ENCODE data around the gene YBEY. TPM values are rescaled to one million over a fixed set of nuclear protein-coding genes. Genes with fewer than 3 reads are reported as not detected.

The YBEY gene
- total RNA-seq, 2 donors from 2014 or later = 19.6 to 23.3 TPM

GRCh38 chr21:46327711-46328110 is 41.6 kb downstream of the YBEY start:
- Mint-ChIP-seq H3K27me3 (ENCODE audit: insufficient read depth) (no peaks in the 10 kb centered on the region), H3K27ac (no peak overlapping the region), H3K36me3 (ENCODE audit: low read depth) (peaks cover 44% of the 10 kb centered on the region), H3K4me3 (no peak overlapping the region), H3K4me1 (peaks cover 10% of the 10 kb centered on the region), H3K9me3 (no peaks in the 10 kb centered on the region)
- no peaks in the 10 kb centered on the region for H3K9me3 ChIP-seq (ENCODE audit: control insufficient read depth, low read length)
- H3K27me3 ChIP-seq (ENCODE audit: control insufficient read depth, insufficient read depth, low read length, poor library complexity, severe bottlenecking) = no peaks in the 10 kb centered on the region
- H3K27ac ChIP-seq (ENCODE audit: low read depth, low read length) = no peak overlapping the region
- H3K4me1 ChIP-seq (ENCODE audit: control insufficient read depth, insufficient read depth, low read length) = no peaks in the 10 kb centered on the region
- no peak for DNase-seq
- peaks cover 54% of the 10 kb centered on the region for H3K36me3 ChIP-seq (ENCODE audit: control insufficient read depth, insufficient read depth, low read length)
- WGBS, 2 experiments (ENCODE audit: insufficient coverage in 1 of 2, insufficient read length in 1 of 2) = 97 to 100% methylated on average over 3 to 4 of the region's 4 CpGs
- TF ChIP-seq CTCF (conservative IDR thresholded peaks at IDR 0.05) = no peak
- no peak overlapping the region for H3K4me3 ChIP-seq (ENCODE audit: low read length)
- H3K9ac ChIP-seq (ENCODE audit: extremely low read depth, low read length, poor library complexity, severe bottlenecking) = no peak overlapping the region

GRCh38 chr21:46328151-46328550 is 42.0 kb downstream of the YBEY start:
- Mint-ChIP-seq H3K9me3 (no peaks in the 10 kb centered on the region), H3K4me1 (peaks cover 10% of the 10 kb centered on the region), H3K36me3 (ENCODE audit: low read depth) (peaks cover 44% of the 10 kb centered on the region), H3K27me3 (ENCODE audit: insufficient read depth) (no peaks in the 10 kb centered on the region), H3K27ac (no peak overlapping the region), H3K4me3 (no peak overlapping the region)
- Histone ChIP-seq H3K36me3 (ENCODE audit: control insufficient read depth, insufficient read depth, low read length) (peaks cover 57% of the 10 kb centered on the region), H3K27me3 (ENCODE audit: control insufficient read depth, insufficient read depth, low read length, poor library complexity, severe bottlenecking) (no peaks in the 10 kb centered on the region), H3K4me1 (ENCODE audit: control insufficient read depth, insufficient read depth, low read length) (no peaks in the 10 kb centered on the region), H3K9me3 (ENCODE audit: control insufficient read depth, low read length) (no peaks in the 10 kb centered on the region), H3K4me3 (ENCODE audit: low read length) (no peak overlapping the region), H3K27ac (ENCODE audit: low read depth, low read length) (no peak overlapping the region), H3K9ac (ENCODE audit: extremely low read depth, low read length, poor library complexity, severe bottlenecking) (no peak overlapping the region)
- TF ChIP-seq CTCF (conservative IDR thresholded peaks at IDR 0.05) = no peak
- 100% methylated on average over 4 of the region's 5 CpGs; no CpG with 5 or more reads in 1 of the 2 experiments for WGBS, 2 experiments (ENCODE audit: insufficient coverage in 1 of 2, insufficient read length in 1 of 2)
- no peak for DNase-seq

GRCh38 chr21:46329796-46330195 is 43.7 kb downstream of the YBEY start:
- Histone ChIP-seq H3K36me3 (ENCODE audit: control insufficient read depth, insufficient read depth, low read length) (peaks cover 64% of the 10 kb centered on the region), H3K4me1 (ENCODE audit: control insufficient read depth, insufficient read depth, low read length) (no peaks in the 10 kb centered on the region), H3K4me3 (ENCODE audit: low read length) (no peak overlapping the region), H3K27me3 (ENCODE audit: control insufficient read depth, insufficient read depth, low read length, poor library complexity, severe bottlenecking) (no peaks in the 10 kb centered on the region), H3K27ac (ENCODE audit: low read depth, low read length) (no peak overlapping the region), H3K9ac (ENCODE audit: extremely low read depth, low read length, poor library complexity, severe bottlenecking) (no peak overlapping the region), H3K9me3 (ENCODE audit: control insufficient read depth, low read length) (no peaks in the 10 kb centered on the region)
- H3K27me3 Mint-ChIP-seq (ENCODE audit: insufficient read depth) = no peaks in the 10 kb centered on the region
- TF ChIP-seq CTCF (conservative IDR thresholded peaks at IDR 0.05) = no peak
- no peak overlapping the region for H3K27ac Mint-ChIP-seq
- no peaks in the 10 kb centered on the region for H3K9me3 Mint-ChIP-seq
- peaks cover 10% of the 10 kb centered on the region for H3K4me1 Mint-ChIP-seq
- 80 to 87% methylated on average over 1 to 2 of the region's 2 CpGs for WGBS, 2 experiments (ENCODE audit: insufficient coverage in 1 of 2, insufficient read length in 1 of 2)
- H3K4me3 Mint-ChIP-seq = no peak overlapping the region
- no peak for DNase-seq
- H3K36me3 Mint-ChIP-seq (ENCODE audit: low read depth) = peaks cover 53% of the 10 kb centered on the region

All from endodermal cell (in vitro differentiated cells).